22Rv1 (cell line): ENCODE data around the gene PADI2.

Experiments used
- ZFX ChIP-seq: fragments of 450-650 bp; IDR thresholded peaks from 2 replicates; pipeline ENCODE4 v1.6.1; 2017; ENCODE audit warnings: antibody characterized with exemption, borderline replicate concordance
- TF ChIP-seq, protein P1 (sequence below): fragments of 450-650 bp; IDR thresholded peaks from 2 replicates; pipeline ENCODE4 v1.5.1; 2017; ENCODE audit warnings: mild to moderate bottlenecking

DNA sequence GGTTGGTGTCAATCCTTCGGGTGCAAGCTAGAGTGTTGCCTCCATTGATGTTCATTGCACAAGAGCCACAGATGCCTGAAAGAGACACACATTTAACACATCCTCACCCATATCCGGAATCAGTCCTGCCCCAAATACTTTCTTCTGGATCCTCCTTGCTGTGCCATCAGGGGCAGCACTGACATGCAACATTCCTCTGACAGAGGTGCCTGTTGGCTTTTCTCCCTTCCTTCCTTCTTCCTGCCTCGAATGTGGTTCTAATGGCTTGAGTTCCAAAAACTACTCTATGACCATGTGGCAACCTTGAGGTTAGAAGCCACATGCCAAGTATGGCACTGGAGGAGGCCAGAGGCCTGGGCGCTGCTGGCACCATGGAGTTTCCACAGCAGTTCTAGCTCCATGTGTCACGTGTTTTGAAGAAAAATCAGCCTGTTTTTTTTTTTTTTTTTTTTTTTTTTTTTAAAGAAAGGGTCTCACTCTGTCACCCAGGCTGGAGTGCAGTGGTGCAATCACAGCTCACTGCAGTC, 90.5 kb downstream of the PADI2 start:
- TF ChIP-seq, protein P1, sequence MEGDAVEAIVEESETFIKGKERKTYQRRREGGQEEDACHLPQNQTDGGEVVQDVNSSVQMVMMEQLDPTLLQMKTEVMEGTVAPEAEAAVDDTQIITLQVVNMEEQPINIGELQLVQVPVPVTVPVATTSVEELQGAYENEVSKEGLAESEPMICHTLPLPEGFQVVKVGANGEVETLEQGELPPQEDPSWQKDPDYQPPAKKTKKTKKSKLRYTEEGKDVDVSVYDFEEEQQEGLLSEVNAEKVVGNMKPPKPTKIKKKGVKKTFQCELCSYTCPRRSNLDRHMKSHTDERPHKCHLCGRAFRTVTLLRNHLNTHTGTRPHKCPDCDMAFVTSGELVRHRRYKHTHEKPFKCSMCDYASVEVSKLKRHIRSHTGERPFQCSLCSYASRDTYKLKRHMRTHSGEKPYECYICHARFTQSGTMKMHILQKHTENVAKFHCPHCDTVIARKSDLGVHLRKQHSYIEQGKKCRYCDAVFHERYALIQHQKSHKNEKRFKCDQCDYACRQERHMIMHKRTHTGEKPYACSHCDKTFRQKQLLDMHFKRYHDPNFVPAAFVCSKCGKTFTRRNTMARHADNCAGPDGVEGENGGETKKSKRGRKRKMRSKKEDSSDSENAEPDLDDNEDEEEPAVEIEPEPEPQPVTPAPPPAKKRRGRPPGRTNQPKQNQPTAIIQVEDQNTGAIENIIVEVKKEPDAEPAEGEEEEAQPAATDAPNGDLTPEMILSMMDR: no peak
- no peak for TF ChIP-seq ZFX
